Measurements from ENCODE around the gene DPH3. TPM values are rescaled to one million over a fixed set of nuclear protein-coding genes. Genes with fewer than 3 reads are reported as not detected.

The DPH3 gene
- total RNA-seq, 4 donors from 2014 or later = 16.7 to 33.7 (median 30.4) TPM

- no peak for DNase-seq (ENCODE audit: low spot score)
- no peak for ATAC-seq (ENCODE audit: low FRiP score)
- TF ChIP-seq CTCF (IDR thresholded peaks at IDR 0.05) = no peak
Observed at GRCh38 chr3:16236856-16237393, 27.8 kb downstream of the DPH3 start.

- DNase-seq (ENCODE audit: low spot score) (no peak), ATAC-seq (ENCODE audit: low FRiP score) (no peak)
- no peak for TF ChIP-seq CTCF (IDR thresholded peaks at IDR 0.05)
Observed at GRCh38 chr3:16236030-16236639, 28.6 kb downstream of the DPH3 start.

GRCh38 chr3:16234281-16234680 lies 30.5 kb downstream of the DPH3 start:
- ATAC-seq (ENCODE audit: low FRiP score) = no peak
- TF ChIP-seq CTCF (IDR thresholded peaks at IDR 0.05) = no peak
- no peak for DNase-seq (ENCODE audit: low spot score)

GRCh38 chr3:16233806-16234205 lies 30.9 kb downstream of the DPH3 start:
- no peak for TF ChIP-seq CTCF (IDR thresholded peaks at IDR 0.05)
- no peak for ATAC-seq (ENCODE audit: low FRiP score)

GRCh38 chr3:16231983-16232382 lies 32.8 kb downstream of the DPH3 start:
- ATAC-seq (ENCODE audit: low FRiP score) (no peak), DNase-seq (ENCODE audit: low spot score) (no peak)
- no peak for TF ChIP-seq CTCF (IDR thresholded peaks at IDR 0.05)

More at GRCh38 chr3:16233806-16234205, 30.9 kb downstream of the DPH3 start:
- no peak for DNase-seq (ENCODE audit: low spot score)

- TF ChIP-seq CTCF (IDR thresholded peaks at IDR 0.05) = no peak
- ATAC-seq (ENCODE audit: low FRiP score) = no peak
- DNase-seq (ENCODE audit: low spot score) = no peak
Observed at GRCh38 chr3:16229681-16230080, 35.1 kb downstream of the DPH3 start.

GRCh38 chr3:16227566-16227965 lies 37.2 kb downstream of the DPH3 start:
- DNase-seq (ENCODE audit: low spot score) (no peak), ATAC-seq (ENCODE audit: low FRiP score) (no peak)
- TF ChIP-seq CTCF (IDR thresholded peaks at IDR 0.05) = no peak
